Breast epithelium (tissue), 4 donors: Measurements from ENCODE around the gene SDK2. TPM values are rescaled to one million over a fixed set of nuclear protein-coding genes. Genes with fewer than 3 reads are reported as not detected.

Source experiments
- DNase-seq, 2 donors: peaks; one replicate each; pipeline ENCODE4 v3.0.0-alpha.2; 2019; ENCODE audit warnings: low spot score in 2 of 2
- H3K27ac ChIP-seq, 2 donors: fragments of 200-600 bp; sonication (generic) in 1 of 2; one replicate each; pipeline ENCODE4 v1.5.1; 2016 to 2019; ENCODE audit warnings: mild to moderate bottlenecking in 1 of 2
- H3K27me3 ChIP-seq, 2 donors: fragments of 200-600 bp; sonication (generic) in 1 of 2; one replicate each; pipeline versions ENCODE4 v1.5.1 to v1.6.0; 2017 to 2019; ENCODE audit warnings: control low read depth in 1 of 2, mild to moderate bottlenecking in 1 of 2
- H3K36me3 ChIP-seq: fragments of 200-600 bp; one replicate; pipeline ENCODE4 v1.5.1; 2019
- H3K4me1 ChIP-seq, 2 donors: fragments of 200-600 bp; sonication (generic); one replicate each; pipeline ENCODE4 v1.5.1; 2016 to 2019; ENCODE audit warnings: control low read depth in 1 of 2
- H3K4me3 ChIP-seq, 3 donors: fragments of 200-600 bp; sonication (generic); 1 replicate in 2 of 3; 2 replicates in 1 of 3; pipeline ENCODE4 v1.5.1; 2016 to 2019; ENCODE audit warnings: mild to moderate bottlenecking in 3 of 3, moderate library complexity in 2 of 3
- H3K9me3 ChIP-seq, 2 donors: fragments of 200-600 bp; sonication (generic) in 1 of 2; one replicate each; pipeline ENCODE4 v1.5.1; 2016 to 2019; ENCODE audit warnings: control low read depth in 1 of 2
- CTCF ChIP-seq, 3 donors: fragments of 450-650 bp; IDR thresholded peaks; one replicate each; pipeline ENCODE4 v1.5.1; 2016 to 2017; ENCODE audit warnings: antibody characterized with exemption in 3 of 3, mild to moderate bottlenecking in 3 of 3, moderate library complexity in 3 of 3
- POLR2A ChIP-seq: fragments of 450-650 bp; IDR thresholded peaks from one replicate; pipeline ENCODE4 v1.6.1; 2016; ENCODE audit warnings: antibody characterized with exemption, mild to moderate bottlenecking, moderate library complexity
- POLR2AphosphoS5 ChIP-seq, 3 donors: sonication (generic); formaldehyde crosslinking; IDR thresholded peaks; one replicate each; pipeline ENCODE4 v1.6.1; 2017; ENCODE audit warnings: antibody characterized with exemption in 3 of 3
- intact Hi-C: fragments of 100-400 bp; cut with DNase I; formaldehyde crosslinking; loops from one replicate; pipeline ENCODE4 v1.15.1; 2023; ENCODE audit warnings: low total_unique reads
- total RNA-seq, 3 donors: library from RNA; depleted of rRNA; stranded (reverse); fragments of >200 nt; gene quantifications; one replicate each; pipeline ENCODE4 v1.1.0, GENCODE V29; 2016

The SDK2 gene
- total RNA-seq, 3 donors from 2014 or later = 0.16 to 2.9 (median 2.6) TPM

GRCh38 chr17:73466704-73467433 is 177.4 kb downstream of the SDK2 start:
- Histone ChIP-seq H3K27me3 (no peaks in the 10 kb centered on the region), H3K4me3 (no peak overlapping the region), H3K36me3 (no peaks in the 10 kb centered on the region), H3K9me3 (no peaks in the 10 kb centered on the region), H3K4me1 (no peaks in the 10 kb centered on the region), H3K27ac (no peak overlapping the region)
- TF ChIP-seq CTCF (IDR thresholded peaks at IDR 0.05) (no peak), POLR2AphosphoS5 (IDR thresholded peaks at IDR 0.05) (no peak), POLR2A (no peak)
- no peak for DNase-seq
- intact Hi-C loops = loop anchor here (2.0 kb wide), 1 partner anchor 58 kb away; no protein-coding TSS in a partner anchor

GRCh38 chr17:73465953-73466230 is 178.4 kb downstream of the SDK2 start:
- intact Hi-C loops = loop anchor here (2.0 kb wide), 1 partner anchor 57 kb away; no protein-coding TSS in a partner anchor
- Histone ChIP-seq H3K4me1 (no peaks in the 10 kb centered on the region), H3K36me3 (no peaks in the 10 kb centered on the region), H3K27ac (no peak overlapping the region), H3K9me3 (no peaks in the 10 kb centered on the region), H3K27me3 (no peaks in the 10 kb centered on the region), H3K4me3 (no peak overlapping the region)
- no peak for TF ChIP-seq POLR2A
- no peak for TF ChIP-seq POLR2AphosphoS5 (IDR thresholded peaks at IDR 0.05)
- no peak for TF ChIP-seq CTCF (IDR thresholded peaks at IDR 0.05)
- DNase-seq = no peak

- TF ChIP-seq POLR2AphosphoS5 (IDR thresholded peaks at IDR 0.05) (no peak), POLR2A (no peak), CTCF (IDR thresholded peaks at IDR 0.05) (no peak)
- intact Hi-C loops = no loop called here
- H3K9me3 ChIP-seq = no peaks in the 10 kb centered on the region
- no peak for DNase-seq
- H3K27me3 ChIP-seq = no peaks in the 10 kb centered on the region
- H3K36me3 ChIP-seq = no peaks in the 10 kb centered on the region
- no peaks in the 10 kb centered on the region for H3K4me1 ChIP-seq
- no peak overlapping the region for H3K27ac ChIP-seq
- no peak overlapping the region for H3K4me3 ChIP-seq
Measured at GRCh38 chr17:73465130-73465952, 178.9 kb downstream of the SDK2 start.

- H3K27me3 ChIP-seq = no peaks in the 10 kb centered on the region
- H3K9me3 ChIP-seq = no peaks in the 10 kb centered on the region
- no peak overlapping the region for H3K27ac ChIP-seq
- intact Hi-C loops = no loop called here
- H3K4me1 ChIP-seq = no peaks in the 10 kb centered on the region
- H3K4me3 ChIP-seq = no peak overlapping the region
- H3K36me3 ChIP-seq = no peaks in the 10 kb centered on the region
- no peak for TF ChIP-seq POLR2A
- TF ChIP-seq CTCF (IDR thresholded peaks at IDR 0.05) = no peak
- TF ChIP-seq POLR2AphosphoS5 (IDR thresholded peaks at IDR 0.05) = no peak
- no peak for DNase-seq
Measured at GRCh38 chr17:73464447-73464846, 179.8 kb downstream of the SDK2 start.

- Histone ChIP-seq H3K27me3 (no peaks in the 10 kb centered on the region), H3K9me3 (no peaks in the 10 kb centered on the region), H3K36me3 (no peaks in the 10 kb centered on the region), H3K4me3 (no peak overlapping the region), H3K27ac (no peak overlapping the region), H3K4me1 (no peaks in the 10 kb centered on the region)
- intact Hi-C loops = no loop called here
- no peak for TF ChIP-seq POLR2AphosphoS5 (IDR thresholded peaks at IDR 0.05)
- no peak for TF ChIP-seq CTCF (IDR thresholded peaks at IDR 0.05)
- TF ChIP-seq POLR2A = no peak
- DNase-seq = no peak
Measured at GRCh38 chr17:73463821-73464220, 180.4 kb downstream of the SDK2 start.
